Thoracic aorta (tissue), 2 donors: ENCODE data around the gene APP. TPM values are rescaled to one million over a fixed set of nuclear protein-coding genes. Genes with fewer than 3 reads are reported as not detected.

Source experiments
- ATAC-seq: fragments of 150-250 bp; one replicate; pipeline ENCODE4 v1.8.0; 2017; ENCODE audit warnings: low read depth; ENCODE audit not compliant: insufficient number of reproducible peaks, low FRiP score
- DNase-seq: peaks from one replicate; pipeline ENCODE4 v3.0.0-alpha.2; 2020; ENCODE audit warnings: low spot score
- H3K27ac ChIP-seq, 2 donors: fragments of 200-600 bp; sonication (generic); 1 replicate in 1 of 2; 2 replicates in 1 of 2; pipeline ENCODE4 v1.5.1; 2016; ENCODE audit warnings: mild to moderate bottlenecking in 2 of 2, moderate library complexity in 2 of 2
- H3K27me3 ChIP-seq: fragments of 200-600 bp; sonication (generic); replicated peaks from 2 replicates; pipeline ENCODE4 v1.6.0; 2016; ENCODE audit warnings: mild to moderate bottlenecking; ENCODE audit not compliant: insufficient read depth
- H3K36me3 ChIP-seq: fragments of 200-600 bp; sonication (generic); one replicate; pipeline ENCODE4 v1.5.1; 2016
- H3K4me1 ChIP-seq, 2 donors: fragments of 200-600 bp; sonication (generic); 1 replicate in 1 of 2; 2 replicates in 1 of 2; pipeline versions ENCODE4 v1.5.1 to v1.6.0; 2016; ENCODE audit warnings: low read depth in 2 of 2, mild to moderate bottlenecking in 1 of 2; ENCODE audit not compliant: control insufficient read depth in 1 of 2
- H3K4me3 ChIP-seq: fragments of 200-600 bp; sonication (generic); 2 replicates; pipeline ENCODE4 v1.5.1; 2016; ENCODE audit warnings: mild to moderate bottlenecking
- H3K9me3 ChIP-seq: fragments of 200-600 bp; sonication (generic); 2 replicates; pipeline ENCODE4 v1.5.1; 2016
- total RNA-seq, 2 donors: library from RNA; depleted of rRNA; stranded (reverse); fragments of >200 nt; gene quantifications; one replicate each; pipeline versions ENCODE4 v1.1.0 to v1.2.3, GENCODE V29; 2016
- TF ChIP-seq, protein P1 (sequence below): fragments of 200-600 bp; sonication (generic); IDR thresholded peaks from one replicate; pipeline ENCODE4 v1.5.1; 2019; ENCODE audit warnings: antibody characterized with exemption

The APP gene
- total RNA-seq, 2 donors from 2014 or later = 342 to 468 TPM

DNA sequence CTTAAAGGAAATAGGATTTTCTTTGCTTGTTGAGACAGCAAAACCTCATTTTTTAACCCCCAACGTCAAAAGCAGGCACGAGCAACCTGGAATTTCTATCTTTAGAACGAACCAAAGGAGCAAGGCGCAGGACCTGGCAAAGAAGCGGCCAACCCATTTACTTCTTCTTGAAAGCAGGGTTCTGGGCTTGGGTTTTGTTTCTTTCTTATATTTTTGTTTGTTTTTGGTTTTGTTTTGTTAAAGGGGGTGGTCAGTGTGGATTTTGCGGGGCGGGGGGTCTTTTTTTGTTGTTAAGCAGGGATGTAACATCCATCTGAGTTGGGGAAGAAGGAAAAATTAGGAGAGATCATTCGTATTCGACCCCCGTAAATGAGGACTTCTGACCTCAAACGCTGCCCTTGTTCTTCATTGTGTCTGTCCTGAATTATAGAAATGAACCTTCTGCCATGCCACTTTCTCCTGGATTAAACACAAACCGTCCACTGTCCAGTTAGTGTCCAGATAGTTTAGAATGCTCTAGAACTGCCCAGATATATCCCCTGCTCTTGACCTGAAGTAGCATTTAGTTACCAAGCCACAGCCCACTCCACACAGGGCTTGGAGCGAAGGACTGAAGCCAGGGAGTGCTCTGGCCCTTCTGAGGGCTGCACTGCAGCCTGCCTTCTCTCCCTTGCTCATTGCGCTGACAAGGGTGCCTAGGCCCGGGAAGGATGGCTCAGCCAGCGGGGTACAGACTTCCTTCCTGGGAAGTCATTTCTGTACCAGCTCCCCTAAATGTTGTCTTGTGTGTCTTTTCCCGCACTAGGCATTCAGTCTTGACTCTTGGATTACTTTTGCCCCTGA, 909 bp upstream of the APP start:
- no peaks in the 10 kb centered on the region for H3K27me3 ChIP-seq
- peak overlapping the region; percentile 84 for H3K4me3 ChIP-seq
- H3K27ac ChIP-seq = no peak overlapping the region
- DNase-seq (no peak), ATAC-seq (no peak)
- TF ChIP-seq, protein P1, sequence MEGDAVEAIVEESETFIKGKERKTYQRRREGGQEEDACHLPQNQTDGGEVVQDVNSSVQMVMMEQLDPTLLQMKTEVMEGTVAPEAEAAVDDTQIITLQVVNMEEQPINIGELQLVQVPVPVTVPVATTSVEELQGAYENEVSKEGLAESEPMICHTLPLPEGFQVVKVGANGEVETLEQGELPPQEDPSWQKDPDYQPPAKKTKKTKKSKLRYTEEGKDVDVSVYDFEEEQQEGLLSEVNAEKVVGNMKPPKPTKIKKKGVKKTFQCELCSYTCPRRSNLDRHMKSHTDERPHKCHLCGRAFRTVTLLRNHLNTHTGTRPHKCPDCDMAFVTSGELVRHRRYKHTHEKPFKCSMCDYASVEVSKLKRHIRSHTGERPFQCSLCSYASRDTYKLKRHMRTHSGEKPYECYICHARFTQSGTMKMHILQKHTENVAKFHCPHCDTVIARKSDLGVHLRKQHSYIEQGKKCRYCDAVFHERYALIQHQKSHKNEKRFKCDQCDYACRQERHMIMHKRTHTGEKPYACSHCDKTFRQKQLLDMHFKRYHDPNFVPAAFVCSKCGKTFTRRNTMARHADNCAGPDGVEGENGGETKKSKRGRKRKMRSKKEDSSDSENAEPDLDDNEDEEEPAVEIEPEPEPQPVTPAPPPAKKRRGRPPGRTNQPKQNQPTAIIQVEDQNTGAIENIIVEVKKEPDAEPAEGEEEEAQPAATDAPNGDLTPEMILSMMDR = no peak
- H3K36me3 ChIP-seq = no peaks in the 10 kb centered on the region
- H3K4me1 ChIP-seq = peaks cover 14 to 22% of the 10 kb centered on the region in 2 donors
- no peaks in the 10 kb centered on the region for H3K9me3 ChIP-seq

GRCh38 chr21:26169611-26170470, 729 bp downstream of the APP start:
- no peak for ATAC-seq
- H3K36me3 ChIP-seq = no peaks in the 10 kb centered on the region
- H3K27ac ChIP-seq = peak overlapping the region; percentile 82 to 85
- no peak for DNase-seq
- no peaks in the 10 kb centered on the region for H3K9me3 ChIP-seq
- H3K27me3 ChIP-seq = no peaks in the 10 kb centered on the region
- TF ChIP-seq, protein P1 = no peak
- H3K4me1 ChIP-seq = peaks cover 15 to 27% of the 10 kb centered on the region in 2 donors
- peak overlapping the region; percentile 84 for H3K4me3 ChIP-seq

GRCh38 chr21:26169061-26169610, 1.4 kb downstream of the APP start:
- Histone ChIP-seq H3K9me3 (no peaks in the 10 kb centered on the region), H3K36me3 (no peaks in the 10 kb centered on the region), H3K4me1 (peaks cover 15 to 27% of the 10 kb centered on the region in 2 donors), H3K27ac (peak overlapping the region; percentile 82 to 85), H3K27me3 (no peaks in the 10 kb centered on the region), H3K4me3 (peak overlapping the region; percentile 84)
- ATAC-seq = no peak
- DNase-seq = no peak
- TF ChIP-seq, protein P1 = peak; percentile 56

DNA sequence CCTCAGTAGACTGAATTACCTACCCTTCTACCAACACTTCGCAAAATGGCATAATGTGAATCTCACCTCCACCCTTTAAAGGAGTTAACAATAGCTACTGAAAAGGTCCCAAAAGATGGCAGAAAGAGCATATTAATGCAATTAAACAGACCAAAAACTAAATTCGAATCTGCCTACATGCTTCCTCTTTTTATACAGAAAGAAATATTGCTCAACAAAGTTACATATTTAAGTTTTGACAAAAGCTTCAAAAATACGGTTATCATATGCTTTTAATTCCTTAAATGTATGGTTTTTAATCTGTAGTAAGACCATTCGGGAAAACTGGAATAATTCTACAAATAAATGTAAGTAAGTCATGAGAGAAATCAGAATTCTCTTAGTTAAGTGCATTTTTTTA, 2.2 kb downstream of the APP start:
- TF ChIP-seq, protein P1 = no peak
- no peak for DNase-seq
- H3K4me1 ChIP-seq = peaks cover 15 to 27% of the 10 kb centered on the region in 2 donors

GRCh38 chr21:26167593-26167992, 3.0 kb downstream of the APP start:
- Histone ChIP-seq H3K4me1 (peaks cover 15 to 27% of the 10 kb centered on the region in 2 donors), H3K36me3 (no peaks in the 10 kb centered on the region), H3K27ac (no peak overlapping the region), H3K4me3 (no peak overlapping the region), H3K9me3 (no peaks in the 10 kb centered on the region), H3K27me3 (no peaks in the 10 kb centered on the region)
- DNase-seq = no peak
- no peak for ATAC-seq
- TF ChIP-seq, protein P1 = no peak

More for the DNA sequence above, 2.2 kb downstream of the APP start:
- Histone ChIP-seq H3K27ac (no peak overlapping the region), H3K4me3 (peak overlapping the region; percentile 84), H3K36me3 (no peaks in the 10 kb centered on the region), H3K9me3 (no peaks in the 10 kb centered on the region), H3K27me3 (no peaks in the 10 kb centered on the region)
- ATAC-seq = no peak
